HL-60 (cell line): ENCODE measurements around the gene MSRB2.

Experiments used
- DNase-seq, 2 experiments: peaks; one replicate each; pipeline ENCODE4 v3.0.0-alpha.2; 2010 to 2020; ENCODE audit warnings: low read depth in 1 of 2, low spot score in 1 of 2
- H3K27ac ChIP-seq: fragments of 250-450 bp; sonication (Bioruptor Pico); replicated peaks from 2 replicates; pipeline ENCODE4 v1.5.1; 2020; ENCODE audit warnings: mild to moderate bottlenecking, moderate library complexity
- H3K27me3 ChIP-seq: fragments of 250-450 bp; sonication (Bioruptor Pico); 2 replicates; pipeline ENCODE4 v1.5.1; 2021; ENCODE audit warnings: mild to moderate bottlenecking, moderate library complexity; ENCODE audit not compliant: insufficient read depth, poor library complexity, severe bottlenecking
- H3K4me3 ChIP-seq: replicated peaks from 2 replicates; pipeline ENCODE4 v1.5.1; 2011; ENCODE audit warnings: mild to moderate bottlenecking, control low read depth, low read length; ENCODE audit not compliant: insufficient read depth
- CTCF ChIP-seq: IDR thresholded peaks from one replicate; pipeline ENCODE4 v1.5.1; 2011; ENCODE audit warnings: low read length, control low read depth, inconsistent platforms; ENCODE audit not compliant: insufficient read depth
- GABPA ChIP-seq: IDR thresholded peaks from 2 replicates; pipeline ENCODE4 v1.6.1; 2012; ENCODE audit warnings: low read depth
- POLR2AphosphoS5 ChIP-seq: IDR thresholded peaks from 2 replicates; pipeline ENCODE4 v1.6.1; 2012; ENCODE audit warnings: low read depth
- REST ChIP-seq: IDR thresholded peaks from 2 replicates; pipeline ENCODE4 v1.6.1; 2012; ENCODE audit warnings: low read depth; ENCODE audit not compliant: insufficient replicate concordance
- SPI1 ChIP-seq: IDR thresholded peaks from 2 replicates; pipeline ENCODE4 v1.6.1; 2012; ENCODE audit warnings: low read depth, mild to moderate bottlenecking, borderline replicate concordance

MSRB2 gene

GRCh38 chr10:23053036-23053435 is 42.3 kb upstream of the MSRB2 start:
- H3K4me3 ChIP-seq: no peak overlapping the region
- TF ChIP-seq SPI1: no peak
- TF ChIP-seq POLR2AphosphoS5: no peak
- TF ChIP-seq REST: no peak
- no peak for TF ChIP-seq GABPA
- no peak for TF ChIP-seq CTCF
- H3K27ac ChIP-seq: no peak overlapping the region
- H3K27me3 ChIP-seq: no peaks in the 10 kb centered on the region
- no peak for DNase-seq

GRCh38 chr10:23055424-23056185 is 39.8 kb upstream of the MSRB2 start:
- TF ChIP-seq REST (no peak), SPI1 (no peak), CTCF (no peak), GABPA (no peak), POLR2AphosphoS5 (no peak)
- no peak for DNase-seq
- Histone ChIP-seq H3K27me3 (no peaks in the 10 kb centered on the region), H3K4me3 (no peak overlapping the region), H3K27ac (no peak overlapping the region)

- no peak for DNase-seq
- no peak for TF ChIP-seq CTCF
- TF ChIP-seq POLR2AphosphoS5: no peak
- no peak for TF ChIP-seq REST
- no peak for TF ChIP-seq SPI1
- no peak for TF ChIP-seq GABPA
- Histone ChIP-seq H3K27ac (no peak overlapping the region), H3K4me3 (no peak overlapping the region), H3K27me3 (no peaks in the 10 kb centered on the region)
Measured at GRCh38 chr10:23056186-23056579, 39.2 kb upstream of the MSRB2 start.
